Skin of body (tissue), 2 donors: ENCODE measurements around the gene MALT1. TPM values are rescaled to one million over a fixed set of nuclear protein-coding genes. Genes with fewer than 3 reads are reported as not detected.

Source experiments
- DNase-seq: peaks from one replicate; lab custom pipeline; 2025; lab: John Stamatoyannopoulos, UW
- total RNA-seq: library from RNA; depleted of rRNA; stranded (reverse); fragments of >200 nt; gene quantifications from one replicate; pipeline ENCODE4 v1.2.3, GENCODE V29; 2014

The MALT1 gene
- total RNA-seq, 1 donor from 2014 or later: 26.1 TPM

DNA sequence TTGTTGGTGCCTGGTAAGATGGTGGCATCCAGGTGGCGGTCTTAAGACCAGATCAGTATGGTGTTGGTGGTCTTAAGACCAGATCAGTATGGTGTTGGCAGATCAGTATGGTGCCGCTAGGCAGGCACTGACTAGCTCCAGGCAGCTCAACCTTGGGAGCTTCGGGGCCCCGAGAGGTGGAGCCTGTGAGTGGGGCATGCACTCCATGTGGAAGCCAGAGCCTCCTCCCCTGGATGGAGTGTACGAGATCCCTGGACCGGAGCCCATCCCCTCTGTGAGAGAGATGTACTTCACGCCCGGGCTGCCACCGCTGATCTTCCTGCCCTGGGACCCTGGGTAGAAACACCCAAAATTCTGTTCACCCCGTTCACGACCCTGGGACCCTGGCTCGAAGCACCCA lies 19.0 kb downstream of the MALT1 start:
- no peak for DNase-seq

- no peak for DNase-seq
Measured at GRCh38 chr18:58691256-58691655, 20.0 kb downstream of the MALT1 start.

- DNase-seq: no peak
Measured at GRCh38 chr18:58692422-58693185, 21.3 kb downstream of the MALT1 start.

DNA sequence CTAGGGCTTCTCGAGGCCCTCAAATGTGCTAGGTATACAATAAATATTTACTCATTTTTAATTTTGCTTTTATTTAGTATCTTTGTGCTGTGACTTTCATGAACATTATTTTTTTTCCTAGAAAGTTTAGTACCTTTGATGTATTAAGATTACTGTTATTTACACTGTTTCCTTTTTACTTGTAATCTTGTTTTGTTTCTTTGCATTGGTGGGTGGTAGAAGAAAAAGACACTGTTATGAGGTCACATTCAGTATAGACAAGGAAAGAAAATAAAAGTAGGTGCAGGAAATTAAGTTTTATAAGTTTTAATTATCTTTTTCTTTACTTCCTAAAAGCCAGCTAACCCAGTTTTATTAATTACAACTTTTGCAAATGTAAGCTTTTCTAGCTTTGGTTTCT lies 23.0 kb downstream of the MALT1 start:
- DNase-seq: no peak

- DNase-seq: no peak
Measured at GRCh38 chr18:58694720-58695468, 23.6 kb downstream of the MALT1 start.

DNA sequence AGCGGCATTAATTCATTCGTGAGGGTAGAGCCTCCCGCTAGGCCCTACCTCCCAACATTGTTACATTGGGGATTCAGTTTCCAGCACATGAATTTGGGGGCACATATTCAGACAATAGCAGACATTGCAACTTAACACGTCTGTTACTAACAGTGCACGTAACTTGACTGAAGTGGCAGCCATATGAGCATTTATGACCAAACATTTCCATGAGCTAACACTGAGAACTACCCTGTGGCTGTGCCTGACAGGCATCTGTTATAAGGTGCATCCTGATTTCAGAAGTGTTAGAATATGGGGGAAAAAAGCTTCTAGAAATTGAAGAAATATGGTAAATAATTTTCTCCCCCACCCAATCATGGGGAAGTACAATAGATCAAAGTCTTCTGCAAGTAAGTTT lies 24.5 kb downstream of the MALT1 start:
- DNase-seq: no peak

DNA sequence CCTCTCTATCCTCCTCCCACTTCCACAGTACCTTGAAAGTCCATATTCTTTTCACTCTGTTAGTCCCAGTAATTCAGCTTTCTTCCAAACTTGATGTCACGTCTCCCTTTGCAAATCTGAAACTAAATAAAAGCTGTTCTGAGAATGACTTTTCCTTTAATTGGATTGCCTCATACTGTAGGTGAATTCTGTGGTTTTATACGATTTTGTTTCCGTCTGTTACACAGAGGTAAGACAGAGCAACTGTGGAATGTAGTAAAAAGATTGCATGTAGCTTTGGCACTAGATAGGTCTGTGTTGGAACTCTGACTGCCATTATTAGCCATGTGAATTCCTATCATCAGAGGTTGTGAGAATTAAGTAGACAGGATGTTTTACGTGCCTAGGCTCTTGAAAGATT lies 25.9 kb downstream of the MALT1 start:
- DNase-seq: no peak

GRCh38 chr18:58698701-58699193 lies 27.5 kb downstream of the MALT1 start:
- no peak for DNase-seq

DNA sequence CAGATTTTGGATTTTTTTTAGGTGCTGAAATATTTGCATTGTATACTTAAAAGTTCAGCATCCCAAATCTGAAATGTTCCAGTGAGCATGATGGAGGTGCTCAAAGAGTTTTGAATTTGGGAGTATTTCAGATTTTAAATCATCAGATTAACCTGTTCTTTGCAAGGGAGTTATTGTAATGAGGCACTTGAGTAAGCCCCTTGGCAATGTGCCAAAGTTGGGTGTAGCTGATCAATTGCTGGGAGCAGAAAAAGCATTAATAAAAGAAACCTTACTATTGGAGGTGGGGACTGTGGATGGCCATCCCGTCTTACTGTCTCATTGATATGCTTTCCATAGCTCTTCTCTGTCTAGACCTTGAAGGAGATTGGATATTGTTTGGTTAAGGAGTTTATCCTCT lies 28.3 kb downstream of the MALT1 start:
- DNase-seq: no peak

DNA sequence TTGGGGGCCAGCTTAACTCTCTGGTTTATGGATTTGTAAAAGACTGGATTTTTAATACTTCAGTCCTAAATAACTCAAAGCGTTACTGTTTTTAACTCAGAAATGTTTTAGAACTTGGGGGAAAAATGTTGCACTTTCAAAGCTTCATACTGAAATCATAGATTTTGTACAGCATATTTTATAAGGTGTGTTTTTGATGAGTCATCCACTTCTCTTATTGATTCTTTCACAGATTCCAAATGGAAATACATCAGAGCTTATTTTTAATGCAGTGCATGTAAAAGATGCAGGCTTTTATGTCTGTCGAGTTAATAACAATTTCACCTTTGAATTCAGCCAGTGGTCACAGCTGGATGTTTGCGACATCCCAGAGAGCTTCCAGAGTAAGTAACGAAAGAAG lies 28.9 kb downstream of the MALT1 start:
- DNase-seq: no peak

GRCh38 chr18:58712930-58713329 lies 41.7 kb downstream of the MALT1 start:
- DNase-seq: no peak

DNA sequence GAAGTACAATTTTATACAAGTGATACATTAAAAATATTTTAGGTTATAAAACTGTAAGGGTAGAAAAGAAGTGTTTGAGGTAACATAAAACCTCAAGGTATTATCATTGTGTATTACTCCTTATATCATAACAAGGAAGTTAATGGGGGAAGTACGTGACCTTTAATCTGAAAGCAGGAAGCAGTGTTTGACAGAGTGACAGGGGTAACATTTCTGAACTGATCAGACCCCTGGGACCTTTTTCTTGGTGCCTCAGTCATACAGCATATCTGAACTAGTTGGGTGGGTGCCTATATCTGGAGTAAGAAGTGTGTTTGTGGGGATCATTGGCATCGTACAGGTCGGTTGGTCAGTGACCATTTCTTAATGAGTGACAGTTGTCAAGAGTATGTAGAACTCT lies 43.0 kb downstream of the MALT1 start:
- no peak for DNase-seq

GRCh38 chr18:58714821-58715220 lies 43.6 kb downstream of the MALT1 start:
- no peak for DNase-seq

GRCh38 chr18:58715540-58715939 lies 44.3 kb downstream of the MALT1 start:
- no peak for DNase-seq

GRCh38 chr18:58716060-58716756 lies 44.9 kb downstream of the MALT1 start:
- DNase-seq: no peak

GRCh38 chr18:58721566-58722239 lies 50.4 kb downstream of the MALT1 start:
- no peak for DNase-seq

DNA sequence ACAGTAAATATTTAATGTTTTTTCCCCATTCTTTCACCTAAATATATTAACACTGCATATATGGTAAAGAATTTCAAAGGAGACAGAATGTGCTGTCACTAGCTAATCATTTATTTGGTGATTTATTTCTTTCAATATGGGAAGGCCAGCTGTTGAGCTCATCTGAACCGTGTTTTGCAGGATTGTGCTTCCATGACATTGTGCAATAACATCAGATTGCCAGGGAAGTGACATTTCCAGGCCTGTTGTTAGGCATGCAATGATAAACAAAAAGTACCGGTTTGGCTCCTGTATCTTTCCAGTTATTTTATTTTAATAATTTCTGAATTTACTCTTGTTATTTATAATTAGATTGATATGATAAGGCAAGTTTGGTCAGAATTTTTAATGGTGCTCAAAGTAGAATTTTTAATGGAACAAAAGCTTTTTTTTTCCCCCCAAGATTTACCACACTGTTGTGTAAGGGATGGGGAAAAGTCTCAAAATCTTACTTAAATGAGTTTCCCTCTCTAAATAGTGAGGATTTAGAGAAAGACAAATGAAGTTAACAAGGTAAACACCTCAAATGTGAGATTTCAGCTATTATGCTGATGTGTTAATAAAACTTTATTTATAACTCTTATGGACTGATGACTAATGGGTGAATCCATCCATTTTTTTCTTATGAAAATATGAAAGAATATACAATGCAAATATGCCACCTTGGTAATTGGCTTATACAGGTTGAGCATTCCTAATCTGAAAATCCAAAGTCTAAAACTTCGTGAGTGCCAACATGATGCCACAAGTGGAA lies 52.7 kb downstream of the MALT1 start:
- DNase-seq: no peak

DNA sequence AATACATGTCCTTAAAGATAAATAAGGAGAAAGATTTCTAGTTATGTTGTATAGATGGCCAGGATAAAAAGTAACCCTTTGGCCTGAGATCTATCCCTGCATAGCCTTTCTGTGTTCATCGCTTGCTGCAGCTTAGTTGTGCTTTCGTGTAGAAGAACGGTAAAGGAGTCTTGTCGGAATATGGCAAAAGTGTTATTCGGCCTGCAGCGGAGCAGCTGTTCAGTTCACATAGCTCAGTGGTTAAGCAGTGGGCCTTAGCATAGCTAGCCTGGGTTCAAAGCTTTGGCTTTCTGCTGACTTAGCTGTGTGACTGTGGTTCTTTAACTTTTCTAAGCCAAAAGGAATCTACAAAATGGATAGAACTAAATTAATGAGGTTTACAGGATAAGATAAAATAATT lies 55.4 kb downstream of the MALT1 start:
- DNase-seq: no peak

GRCh38 chr18:58727776-58728500 lies 56.7 kb downstream of the MALT1 start:
- no peak for DNase-seq

DNA sequence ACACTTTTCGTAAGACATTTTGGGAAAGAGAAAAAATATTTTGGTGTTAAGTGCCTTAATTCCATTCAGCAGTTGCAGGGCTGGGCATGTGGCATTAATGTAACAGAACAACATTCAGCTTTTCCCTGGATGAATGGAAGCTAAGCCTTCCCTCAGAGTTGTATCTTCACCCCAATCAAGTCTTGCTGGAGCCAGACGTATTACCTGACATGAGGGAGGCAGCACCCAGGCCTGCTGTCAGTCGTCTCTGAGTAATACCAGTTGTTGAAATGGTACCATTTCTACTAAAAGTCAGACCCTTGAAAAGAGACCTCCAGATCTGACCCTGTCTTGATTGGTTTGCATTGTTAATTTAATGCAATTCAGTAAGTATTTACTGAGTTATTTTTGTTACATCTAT lies 57.5 kb downstream of the MALT1 start:
- DNase-seq: no peak
